NCI-H524 treated with DMSO at 0.1 percent for 48 hours (cell line): Measurements from ENCODE around the gene COTL1.
A peak's percentile ranks its signal among the peaks of the same experiment; 100 is the strongest.
"Not testable (repeated sequence)": the region's sequence is repeated elsewhere in the genome, so short reads cannot be mapped to it uniquely, and the experiment has no call there.

ENCODE experiments used
- DNase-seq: peaks from one replicate; lab custom pipeline; 2025; lab: John Stamatoyannopoulos, UW

Gene COTL1

GRCh38 chr16:84643180-84643583 lies 25.3 kb upstream of the COTL1 start:
- DNase-seq: peak; percentile 70

- no peak for DNase-seq
These were observed 23.9 kb upstream of the COTL1 start for GRCh38 chr16:84641643-84642358.

GRCh38 chr16:84640145-84640544 lies 22.3 kb upstream of the COTL1 start:
- no peak for DNase-seq

- no peak for DNase-seq
These were observed 20.4 kb upstream of the COTL1 start for GRCh38 chr16:84638231-84638806.

GRCh38 chr16:84637709-84638108 lies 19.8 kb upstream of the COTL1 start:
- no peak for DNase-seq

- no peak for DNase-seq
These were observed 17.8 kb upstream of the COTL1 start for GRCh38 chr16:84635702-84636101.

- DNase-seq: no peak
These were observed 15.7 kb upstream of the COTL1 start for GRCh38 chr16:84633622-84634021.

- not testable (repeated sequence) for DNase-seq
These were observed 15.0 kb upstream of the COTL1 start for GRCh38 chr16:84632862-84633261.

GRCh38 chr16:84631886-84632285 lies 14.0 kb upstream of the COTL1 start:
- DNase-seq: no peak

GRCh38 chr16:84631153-84631466 lies 13.2 kb upstream of the COTL1 start:
- no peak for DNase-seq

GRCh38 chr16:84630446-84631152 lies 12.7 kb upstream of the COTL1 start:
- DNase-seq: no peak

GRCh38 chr16:84630009-84630408 lies 12.1 kb upstream of the COTL1 start:
- no peak for DNase-seq

- DNase-seq: no peak
These were observed 11.7 kb upstream of the COTL1 start for GRCh38 chr16:84629580-84629979.

GRCh38 chr16:84628226-84628731 lies 10.4 kb upstream of the COTL1 start:
- no peak for DNase-seq

- no peak for DNase-seq
These were observed 7.7 kb upstream of the COTL1 start for GRCh38 chr16:84625556-84625955.

GRCh38 chr16:84620913-84621312 lies 3.0 kb upstream of the COTL1 start:
- DNase-seq: not testable (repeated sequence)

- DNase-seq: no peak
These were observed 943 bp upstream of the COTL1 start for GRCh38 chr16:84618581-84619460.

GRCh38 chr16:84617041-84617790 lies 662 bp downstream of the COTL1 start:
- no peak for DNase-seq

- DNase-seq: no peak
These were observed 1.4 kb downstream of the COTL1 start for GRCh38 chr16:84616515-84616914.

GRCh38 chr16:84614968-84615813 lies 2.7 kb downstream of the COTL1 start:
- DNase-seq: peak; percentile 33

- DNase-seq: no peak
These were observed 3.3 kb downstream of the COTL1 start for GRCh38 chr16:84614623-84614967.
